Renal pelvis (tissue), 4 donors: ENCODE measurements around the gene HCN4. TPM values are rescaled to one million over a fixed set of nuclear protein-coding genes. Genes with fewer than 3 reads are reported as not detected.

ENCODE experiments used
- DNase-seq: peaks from one replicate; pipeline ENCODE4 v3.0.0-alpha.2; 2013
- polyA plus RNA-seq, 3 donors: library from polyadenylated mRNA; unstranded; fragments of 120-200 nt; gene quantifications; one replicate each; pipeline ENCODE4 v1.2.1, GENCODE V29; 2013; ENCODE audit not compliant: insufficient read length in 3 of 3

The HCN4 gene
- polyA plus RNA-seq, 3 donors, result 1.2 to 1.3 (median 1.3) TPM

DNA sequence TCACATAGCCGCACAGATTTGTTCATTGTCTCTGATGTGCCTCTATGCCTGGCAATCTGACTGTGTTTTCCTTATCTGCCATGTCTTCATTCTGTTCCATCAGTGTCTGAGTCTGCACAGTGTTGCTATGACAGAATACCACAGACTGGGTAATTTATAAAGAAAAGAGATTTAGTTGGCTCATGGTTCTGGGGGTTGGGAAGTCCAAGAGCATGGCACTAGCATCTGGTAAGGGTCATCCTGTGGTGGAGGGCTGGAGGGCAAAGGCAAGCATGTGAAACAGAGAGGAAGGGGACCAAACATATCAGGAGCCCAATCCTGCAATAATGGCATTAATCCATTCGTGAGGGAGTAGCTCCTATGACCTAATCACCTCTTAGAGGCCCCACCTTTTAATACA lies 11.9 kb upstream of the HCN4 start:
- no peak for DNase-seq

DNA sequence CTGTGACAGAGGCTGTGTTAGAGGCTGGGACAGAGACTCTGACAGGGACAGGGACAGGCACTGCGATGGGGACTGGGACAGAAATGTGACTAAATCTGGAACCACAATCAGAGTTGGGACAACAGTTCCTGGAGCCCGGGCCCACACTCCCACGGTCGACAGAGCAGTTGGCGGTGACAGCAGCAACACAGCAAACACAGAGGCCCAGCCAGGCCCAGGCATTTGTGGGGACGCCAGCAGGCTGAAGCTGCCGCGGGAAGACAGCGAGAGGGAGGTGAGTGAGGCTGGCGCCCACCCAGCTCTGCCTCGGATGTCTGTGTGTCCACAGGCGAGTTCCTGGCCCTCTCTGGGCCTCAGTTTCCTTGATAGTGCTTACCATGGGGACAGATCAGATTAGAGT lies 9.3 kb upstream of the HCN4 start:
- DNase-seq, result no peak

DNA sequence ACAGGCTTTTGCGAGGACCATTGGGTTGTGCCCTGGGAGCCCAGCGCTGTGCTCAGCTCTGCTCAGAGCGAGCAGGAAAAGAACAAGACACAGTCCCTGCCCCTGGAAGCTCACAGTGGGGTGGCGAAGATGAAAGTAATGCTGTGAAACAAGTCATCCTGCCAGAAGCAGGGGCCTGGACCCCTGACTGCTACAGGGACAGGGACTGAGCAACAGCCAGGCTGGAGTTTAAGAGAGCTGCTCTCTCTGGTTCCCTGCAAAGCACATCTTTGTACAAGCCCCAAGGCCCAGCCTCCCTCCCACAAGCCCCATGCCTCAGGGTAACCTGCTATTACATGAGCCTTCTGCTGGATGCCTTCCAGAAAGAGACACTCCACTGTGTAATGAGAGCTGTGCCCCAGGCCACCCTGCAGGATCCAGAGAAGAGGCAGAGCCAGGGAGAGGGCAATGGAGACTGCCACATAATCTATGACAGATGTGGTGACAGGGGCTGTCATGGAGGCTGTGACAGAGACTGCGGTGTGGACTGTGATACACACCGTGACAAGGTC lies 7.1 kb upstream of the HCN4 start:
- DNase-seq, result no peak

DNA sequence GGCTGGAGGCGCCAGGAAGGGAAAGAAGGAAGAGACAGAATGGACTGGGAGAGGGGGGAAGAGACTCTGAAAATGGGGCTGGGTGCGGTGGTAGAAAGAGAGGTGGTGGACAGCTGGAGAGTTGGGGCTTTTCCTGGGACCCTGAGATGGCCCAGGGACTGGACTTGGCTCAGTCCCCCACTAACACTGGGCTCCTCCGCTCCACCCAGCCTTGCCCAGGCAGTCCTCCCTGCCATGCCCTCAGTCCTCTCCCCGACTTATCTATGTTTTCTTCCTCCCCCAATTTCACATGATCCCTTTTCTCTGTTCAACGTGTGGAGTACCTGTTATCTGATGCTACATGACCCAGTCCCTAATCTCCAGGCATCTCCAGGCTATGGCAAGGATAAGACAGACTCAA lies 6.3 kb upstream of the HCN4 start:
- DNase-seq, result no peak

DNA sequence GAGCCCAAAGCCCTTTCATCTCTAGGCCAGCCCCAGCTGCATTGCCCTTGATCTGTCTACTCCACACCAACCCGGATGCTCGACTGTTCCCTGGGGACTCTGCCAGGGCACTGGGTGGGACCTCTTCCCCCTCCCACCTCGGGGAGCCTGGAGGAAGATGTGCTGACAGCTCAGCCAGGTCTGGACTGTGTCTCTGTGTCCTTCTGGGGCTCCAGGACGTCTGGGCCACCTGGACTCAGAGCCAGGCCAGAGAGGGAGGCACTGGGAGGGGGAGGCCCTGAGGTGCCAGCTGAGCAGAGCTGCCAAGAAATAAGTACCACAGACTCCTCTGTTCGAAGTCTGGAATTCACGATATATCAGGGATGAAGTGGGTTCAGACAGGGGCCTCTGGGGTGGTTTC lies 5.8 kb upstream of the HCN4 start:
- no peak for DNase-seq

DNA sequence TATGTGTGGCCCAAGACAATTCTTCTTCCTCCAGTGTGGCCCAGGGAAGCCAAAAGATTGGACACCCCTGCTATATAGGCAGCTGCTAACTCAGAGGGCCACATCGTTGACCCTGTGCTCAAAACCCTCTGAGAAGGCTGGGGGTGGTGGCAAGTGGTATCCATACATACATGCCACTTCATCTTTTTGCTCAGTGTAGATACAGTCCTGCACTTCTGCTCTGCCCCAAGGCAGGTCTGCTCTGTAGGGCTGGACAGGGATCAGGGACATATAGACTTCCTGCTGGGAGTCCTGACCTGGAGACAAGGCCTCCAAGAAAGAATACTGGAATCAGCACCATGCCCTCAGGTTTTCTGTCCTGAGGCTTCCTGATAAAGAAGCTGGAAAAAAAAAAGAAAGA lies 4.5 kb upstream of the HCN4 start:
- DNase-seq, result no peak

DNA sequence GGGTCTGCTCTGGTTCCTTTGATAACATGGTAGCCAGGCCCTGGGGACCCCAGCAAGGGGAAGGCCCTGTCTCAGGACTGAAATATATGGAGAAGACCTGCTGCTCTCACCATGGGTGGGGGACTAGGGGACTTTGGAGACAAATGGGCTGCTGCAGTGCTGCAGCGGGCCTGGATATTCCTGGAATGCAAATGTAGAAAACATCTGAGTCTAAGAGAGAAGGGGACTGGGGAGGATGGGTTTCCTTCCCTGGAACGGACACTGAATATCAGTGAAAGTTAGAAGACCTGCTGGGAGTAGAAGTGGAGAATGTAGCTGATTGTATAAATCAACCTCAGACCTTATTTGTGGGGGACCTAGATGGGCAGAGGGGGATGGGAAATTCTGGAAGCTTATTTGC lies 3.1 kb upstream of the HCN4 start:
- DNase-seq, result no peak

DNA sequence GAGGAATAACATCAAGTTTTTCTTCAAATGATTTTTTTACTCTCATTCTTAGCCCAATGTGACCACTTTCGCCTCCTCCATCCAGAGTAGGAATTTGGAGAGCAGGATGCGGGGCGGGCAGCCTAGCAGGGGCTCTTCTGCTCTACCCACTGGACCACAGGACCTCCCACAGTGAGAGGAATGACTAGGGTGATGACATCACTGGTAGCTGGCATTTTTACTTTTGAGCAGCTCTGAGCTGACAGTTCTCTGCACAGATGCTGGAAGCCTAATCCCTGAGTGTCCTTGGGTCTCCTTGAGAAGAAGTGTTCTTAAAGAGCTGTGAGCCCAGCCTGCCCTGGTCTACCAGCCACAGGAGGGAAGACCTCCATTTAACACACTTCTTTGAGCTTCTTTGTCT lies 1.4 kb upstream of the HCN4 start:
- no peak for DNase-seq

DNA sequence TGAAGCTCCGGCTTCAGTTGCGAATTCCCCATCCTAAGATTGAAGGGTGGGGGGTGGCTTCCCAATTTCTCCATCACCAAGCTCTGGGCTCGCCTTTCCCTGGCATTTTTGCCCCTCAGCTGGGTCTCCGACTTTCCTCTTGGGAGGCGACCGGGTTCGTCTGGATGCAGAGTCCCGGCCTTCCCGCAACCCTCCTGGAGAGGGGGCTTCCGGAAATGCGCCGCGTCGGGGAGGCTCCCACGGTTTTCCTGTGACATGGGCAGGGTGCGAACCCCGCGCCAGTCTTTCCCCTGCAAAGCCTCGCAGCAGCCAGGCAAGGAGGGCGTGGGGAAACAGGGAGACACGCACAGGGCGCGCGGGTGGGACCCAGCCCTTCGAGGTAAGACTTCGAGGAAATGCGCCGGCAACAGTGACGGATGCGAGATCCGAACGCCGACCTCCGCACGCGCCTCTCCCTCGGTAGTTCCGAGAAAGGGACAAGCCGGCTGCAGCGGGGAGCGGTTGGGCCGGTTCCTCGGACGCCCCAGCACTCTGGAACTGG lies 466 bp upstream of the HCN4 start:
- no peak for DNase-seq

DNA sequence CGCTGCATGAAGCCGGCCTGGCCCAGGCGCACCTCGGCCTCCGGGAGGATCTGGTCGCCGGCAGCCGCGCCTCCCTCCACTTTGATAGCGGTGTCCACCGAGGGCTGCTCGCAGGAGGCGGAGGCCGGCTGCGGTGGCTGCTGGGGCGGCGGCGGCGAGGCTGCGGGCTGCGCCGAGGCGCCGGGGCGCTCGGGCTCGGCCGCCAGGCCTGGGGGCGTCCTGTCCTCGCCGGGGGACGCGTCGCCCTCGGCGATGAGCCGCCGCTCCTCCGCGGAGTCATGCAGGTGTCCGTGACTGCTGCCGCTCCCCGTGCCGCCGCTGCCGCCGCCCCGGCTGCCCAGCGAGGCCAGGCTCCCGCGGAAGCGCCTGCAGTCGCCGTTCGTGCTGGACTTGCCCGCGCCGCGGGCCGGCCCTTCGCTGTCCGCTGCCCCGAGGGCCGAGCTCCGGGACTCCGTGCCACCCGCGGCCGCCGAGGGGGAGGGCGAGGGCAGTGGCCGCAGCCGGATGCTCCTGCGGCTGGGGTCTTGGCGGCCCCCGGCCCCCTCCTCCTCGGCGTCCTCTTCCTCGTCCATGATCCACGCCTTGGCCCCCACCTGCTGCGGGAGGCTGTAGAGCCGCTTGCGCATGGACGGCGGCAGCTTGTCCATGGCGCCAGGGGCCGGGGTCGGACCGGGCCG lies 996 bp downstream of the HCN4 start:
- no peak for DNase-seq

DNA sequence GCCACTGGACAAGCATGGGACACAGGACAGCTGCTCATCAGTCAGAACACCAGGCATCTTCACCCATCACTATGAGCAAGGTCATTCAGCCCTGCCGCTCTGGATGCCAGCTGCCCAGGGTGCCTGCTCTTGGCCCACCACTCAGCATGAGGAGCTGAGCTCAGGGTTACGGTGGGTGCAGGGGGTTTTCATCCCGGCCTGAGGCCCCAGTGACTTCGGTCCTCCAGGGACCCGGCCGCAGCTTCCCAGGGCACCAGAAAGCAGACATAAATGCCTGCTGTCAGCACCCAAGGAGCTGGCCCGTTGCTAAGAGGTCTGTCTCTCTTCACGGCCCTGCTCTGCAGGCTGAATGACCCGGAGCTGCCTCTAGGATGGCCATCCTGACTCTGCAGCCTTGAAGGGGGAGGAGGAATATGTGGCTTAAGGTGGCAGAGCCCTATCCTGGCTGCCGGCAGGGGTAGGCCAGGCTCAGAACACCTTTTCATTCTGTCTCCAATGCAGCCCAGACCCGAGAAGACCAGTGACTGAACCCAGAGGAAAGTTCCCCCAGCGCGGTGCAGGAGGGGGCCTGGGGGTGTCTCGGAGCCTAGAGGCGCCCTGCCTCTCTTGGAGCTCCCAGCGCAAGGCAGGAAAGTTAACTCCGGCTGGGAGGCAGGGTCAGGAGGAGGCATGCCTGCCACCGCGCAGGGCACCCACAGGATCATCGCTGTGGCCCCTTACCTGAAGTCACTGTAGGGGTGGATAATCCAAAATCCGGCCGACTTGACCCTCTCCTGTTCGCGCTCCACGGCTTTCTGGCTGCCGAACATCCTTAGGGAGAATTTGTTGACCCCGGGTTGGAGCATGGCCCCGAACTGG lies 1.8 kb downstream of the HCN4 start:
- no peak for DNase-seq

DNA sequence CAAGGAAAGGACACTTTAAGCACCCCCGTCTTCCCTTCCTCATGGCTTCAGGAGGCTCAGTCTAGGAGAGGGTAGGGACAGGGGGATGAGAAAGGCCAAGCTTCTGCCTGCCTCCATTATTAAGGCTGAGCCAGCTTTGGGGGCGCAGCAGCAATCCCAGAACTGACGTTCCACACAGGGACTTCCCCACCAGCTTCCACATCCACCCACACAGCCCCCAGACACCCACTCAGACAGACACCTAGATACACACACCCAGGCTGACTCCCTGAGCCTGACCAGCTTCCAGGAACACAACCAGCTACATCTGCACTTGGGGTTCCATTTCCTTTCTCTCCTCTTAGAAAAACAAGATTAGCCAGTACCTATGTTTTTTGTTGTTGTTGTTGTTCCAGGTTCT lies 4.7 kb downstream of the HCN4 start:
- DNase-seq, result no peak

DNA sequence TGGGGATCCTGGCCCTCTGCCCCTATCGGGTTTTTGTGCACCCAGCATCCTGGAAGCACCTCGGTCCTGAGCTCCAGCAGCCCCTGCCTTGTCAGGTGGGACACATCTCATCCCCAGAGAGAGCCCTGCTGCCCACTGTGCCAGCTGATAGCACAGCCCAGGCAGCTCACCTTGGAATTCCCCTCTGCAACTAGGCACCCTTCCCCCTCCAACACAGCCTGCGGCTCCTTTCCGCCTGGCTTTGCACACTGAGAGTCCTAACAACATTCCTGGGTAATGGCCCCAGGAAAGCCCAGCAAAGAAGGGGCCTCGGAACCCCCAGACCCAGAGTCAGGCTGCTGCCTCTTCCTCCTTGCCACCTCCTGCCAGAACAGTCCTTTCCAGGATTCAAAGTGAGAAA lies 5.9 kb downstream of the HCN4 start:
- DNase-seq, result peak; percentile 42

DNA sequence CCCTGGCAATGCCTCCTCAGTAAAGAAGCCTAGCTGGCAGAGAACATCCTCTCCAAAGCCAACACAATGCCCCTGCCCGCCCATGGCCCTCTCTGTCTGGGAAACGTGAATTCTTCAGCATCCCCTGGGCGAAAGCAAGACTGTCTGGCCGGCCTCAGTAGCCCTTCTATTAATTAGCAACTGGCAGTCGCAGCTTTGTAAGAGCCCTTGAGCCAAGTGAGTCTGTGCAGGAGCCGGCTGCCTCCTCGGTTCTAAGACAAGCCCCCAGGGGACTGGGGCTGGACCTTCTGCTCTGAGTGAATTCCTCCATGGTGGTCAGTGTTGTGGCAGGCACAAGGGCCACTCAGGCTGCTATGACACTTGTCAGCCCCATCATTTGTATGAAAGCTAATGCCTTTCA lies 7.4 kb downstream of the HCN4 start:
- no peak for DNase-seq

DNA sequence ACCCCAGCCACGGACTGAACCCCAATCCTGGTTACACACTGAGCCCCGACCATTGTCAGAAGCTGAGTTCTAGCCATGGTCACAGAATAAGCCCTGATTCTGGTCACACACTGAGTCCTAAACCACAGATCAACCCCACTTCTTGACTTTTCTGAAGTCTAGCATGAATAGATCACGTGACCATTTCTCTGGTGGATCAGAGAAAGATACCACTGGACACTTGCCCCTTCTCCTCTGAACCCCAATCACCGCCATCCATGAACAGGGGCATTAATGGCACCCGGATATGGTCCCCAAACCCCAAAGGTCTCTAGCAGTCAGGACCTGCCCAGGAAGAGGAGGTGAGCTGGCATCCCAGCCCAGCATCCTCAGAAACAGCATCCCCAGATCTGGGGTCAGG lies 9.1 kb downstream of the HCN4 start:
- no peak for DNase-seq

DNA sequence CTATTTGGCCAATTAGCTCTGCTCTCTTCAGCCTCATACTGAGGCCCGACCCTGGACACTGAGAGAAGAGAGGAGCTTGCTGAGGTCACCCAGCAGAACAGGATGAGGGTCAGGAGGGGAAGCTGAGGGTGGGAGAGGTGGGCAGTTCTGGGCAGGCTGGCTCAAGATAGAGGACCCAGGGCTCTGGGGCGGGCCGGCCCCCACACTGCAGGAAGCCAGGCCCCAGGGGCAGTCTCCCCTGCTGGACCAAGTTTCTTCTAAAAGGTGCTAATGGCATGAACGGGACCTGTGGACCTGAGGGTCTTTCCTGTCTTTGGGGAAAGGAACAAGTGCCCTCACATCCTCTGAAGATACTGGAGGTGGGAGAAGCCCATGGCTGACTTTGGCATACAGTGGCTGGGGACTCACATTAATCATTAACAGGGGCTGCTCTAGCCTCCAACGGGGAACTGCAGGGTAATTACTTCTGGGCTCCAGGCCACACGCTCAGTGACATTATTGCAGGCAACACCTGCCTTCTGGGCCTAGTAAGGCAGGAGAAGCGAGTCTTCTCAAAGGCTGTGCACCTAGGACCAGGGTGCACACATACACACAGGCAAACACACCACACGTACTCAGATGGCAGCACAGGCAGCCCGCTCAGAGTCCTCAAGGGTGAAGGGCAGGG lies 10.6 kb downstream of the HCN4 start:
- DNase-seq, result peak; percentile 57

DNA sequence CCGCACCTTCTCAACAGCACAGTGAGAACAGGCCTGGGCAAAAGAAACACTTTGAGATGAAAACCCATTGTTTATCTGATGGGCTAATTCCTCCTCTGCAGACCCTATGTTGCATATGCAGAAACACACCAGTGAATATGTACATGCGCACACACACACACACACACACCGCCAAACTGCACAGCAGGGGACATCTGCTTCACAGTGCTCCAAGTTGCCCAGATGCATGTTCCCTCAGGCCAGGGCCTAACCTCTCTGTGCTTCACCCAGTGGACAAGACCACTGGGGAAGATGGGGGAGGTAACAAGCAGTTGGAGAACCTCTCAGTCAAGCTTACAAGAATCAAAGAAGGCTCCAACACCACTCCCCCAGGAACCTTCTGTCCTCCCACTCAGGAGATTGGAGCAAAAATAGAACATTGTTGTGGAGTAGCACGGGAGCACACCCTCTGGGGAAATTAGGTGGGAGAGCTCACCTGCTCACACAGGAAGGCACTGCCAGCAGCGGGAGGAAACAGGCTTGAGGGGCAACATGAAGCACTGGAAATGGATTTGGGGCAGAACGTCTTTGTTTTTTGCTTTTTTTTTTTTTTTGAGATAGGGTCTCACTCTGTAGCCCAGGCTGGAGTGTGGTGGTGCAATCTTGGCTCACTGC lies 13.0 kb downstream of the HCN4 start:
- no peak for DNase-seq

DNA sequence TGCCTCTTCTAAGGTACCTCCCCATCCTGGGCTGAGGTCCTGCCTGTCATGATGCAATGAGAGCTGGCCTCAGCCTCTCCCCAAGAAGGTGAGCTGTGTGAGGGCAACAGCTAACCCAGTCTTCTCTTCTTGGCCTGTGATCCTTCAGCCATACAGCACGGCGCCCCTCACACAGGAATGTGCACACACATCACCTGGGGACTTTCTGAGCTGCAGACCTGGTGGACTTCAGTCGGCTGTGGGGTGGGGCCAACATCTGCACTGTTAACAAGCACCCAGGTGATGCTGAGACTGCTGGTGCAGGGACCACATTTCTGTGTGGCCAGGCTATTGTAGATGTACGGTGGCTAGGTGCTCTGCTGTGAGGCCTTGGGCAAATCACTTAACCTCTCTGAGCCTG lies 14.5 kb downstream of the HCN4 start:
- DNase-seq, result no peak

DNA sequence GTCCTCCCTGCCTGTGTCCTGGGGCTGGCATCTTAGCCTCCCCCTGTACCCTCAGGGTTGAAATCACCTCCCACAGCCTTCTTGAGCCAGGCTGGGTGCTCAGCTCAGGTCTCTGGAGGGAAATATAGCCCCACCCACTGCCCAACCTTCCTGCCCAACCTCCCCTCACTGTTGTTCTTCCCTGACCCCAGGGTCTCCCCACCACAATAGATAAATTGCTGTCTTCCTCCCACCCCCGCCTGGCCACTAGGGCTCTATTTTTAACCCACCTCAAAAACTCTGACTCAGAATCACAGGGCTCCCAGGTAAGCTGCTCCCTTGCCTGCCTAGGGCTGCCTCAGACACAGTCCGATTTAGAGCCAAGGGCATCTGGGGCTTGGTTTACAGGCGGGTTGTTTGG lies 15.0 kb downstream of the HCN4 start:
- DNase-seq, result no peak

DNA sequence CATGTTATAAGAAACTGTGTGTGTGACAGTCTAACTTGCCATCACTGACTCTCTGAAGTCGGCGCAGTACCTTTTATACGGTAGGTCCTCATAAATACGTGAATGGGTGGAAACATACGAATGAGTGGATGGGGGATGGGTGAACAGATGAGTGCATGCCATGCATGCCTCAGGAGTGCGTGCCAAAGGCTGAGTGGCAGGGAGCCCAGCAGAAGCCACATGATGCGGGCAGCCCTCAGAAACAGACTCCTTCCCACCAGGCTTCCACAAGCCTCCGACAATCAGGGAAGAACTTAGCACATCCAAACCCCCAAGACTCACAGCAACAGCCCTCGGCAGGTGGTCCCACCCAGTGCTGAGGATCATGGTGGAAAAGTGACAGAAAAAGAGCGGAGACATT lies 16.7 kb downstream of the HCN4 start:
- DNase-seq, result no peak

DNA sequence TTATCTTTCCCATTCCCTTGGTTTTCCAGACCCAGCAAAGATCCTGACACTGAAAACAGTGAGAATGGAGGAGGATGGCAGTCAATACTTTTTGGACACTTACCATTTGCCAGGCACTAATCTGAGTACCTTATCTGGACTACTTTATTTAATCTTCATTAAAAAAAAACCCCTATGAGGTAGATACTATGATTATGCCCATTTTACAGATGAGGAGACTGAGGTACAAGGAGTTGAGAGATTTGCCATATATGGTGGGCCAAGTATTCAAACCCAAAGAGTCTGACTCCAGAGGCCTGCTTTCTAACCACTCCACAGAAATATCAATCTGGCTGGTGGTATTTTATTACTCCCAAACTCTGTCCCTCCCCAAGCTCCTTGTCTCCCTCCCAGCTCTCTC lies 19.6 kb downstream of the HCN4 start:
- DNase-seq, result no peak

DNA sequence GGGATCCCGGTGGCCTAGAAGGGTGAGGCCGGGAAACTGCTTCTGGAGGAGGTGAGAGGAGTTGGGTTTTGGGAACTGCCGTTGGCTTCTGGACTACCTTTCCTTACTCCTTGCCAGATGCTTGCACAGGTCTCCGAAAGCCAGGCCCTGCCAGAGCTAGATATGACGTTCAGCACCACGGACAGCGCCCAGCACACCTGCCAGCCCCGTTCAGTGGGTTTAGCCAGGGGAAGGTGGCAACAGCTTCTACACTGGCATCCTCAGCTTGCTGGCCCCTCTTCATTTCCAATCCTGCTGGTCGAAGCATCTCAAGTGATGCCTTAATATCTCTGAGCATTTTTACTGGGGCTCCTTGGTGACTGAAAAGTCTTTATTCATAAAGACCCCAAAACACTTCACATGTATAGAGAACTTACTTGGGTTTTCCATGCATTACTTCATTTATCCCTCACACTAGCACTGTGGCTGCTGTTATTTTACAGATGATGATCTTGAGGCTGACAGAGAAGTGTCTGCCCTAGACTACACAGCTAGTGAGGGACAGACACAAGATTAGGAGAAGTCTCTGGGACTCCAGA lies 21.9 kb downstream of the HCN4 start:
- peak; percentile 80 for DNase-seq
